K562 (cell line): ENCODE results near the gene RPS27. TPM values are rescaled to one million over a fixed set of nuclear protein-coding genes. Genes with fewer than 3 reads are reported as not detected.

ENCODE experiments used
- FOSL1 ChIP-seq: fragments of 200-800 bp; sonication (Bioruptor generic); conservative IDR thresholded peaks from 2 replicates; pipeline ENCODE4 v1.6.1; 2016; ENCODE audit warnings: missing genetic modification characterization, missing compliant biosample characterization
- GATAD2B ChIP-seq: fragments of 450-650 bp; IDR thresholded peaks from 2 replicates; pipeline ENCODE4 v1.6.1; 2017; ENCODE audit warnings: mild to moderate bottlenecking, borderline replicate concordance
- GTF2F1 ChIP-seq: IDR thresholded peaks from 2 replicates; pipeline ENCODE4 v1.6.1; 2011; ENCODE audit warnings: low read depth, low read length, improper control_type of control experiment
- KDM5B ChIP-seq: fragments of 200-600 bp; sonication (generic); IDR thresholded peaks from 2 replicates; pipeline ENCODE4 v1.6.1; 2012; ENCODE audit warnings: low read depth, mild to moderate bottlenecking, moderate library complexity, low read length, control low read depth, inconsistent platforms; ENCODE audit not compliant: insufficient replicate concordance
- NR2F6 ChIP-seq: fragments of 450-650 bp; formaldehyde crosslinking; IDR thresholded peaks from 2 replicates; pipeline ENCODE4 v1.4.0; 2020; ENCODE audit warnings: mild to moderate bottlenecking
- ZKSCAN8 ChIP-seq: fragments of 200-800 bp; sonication (Bioruptor generic); IDR thresholded peaks from 2 replicates; pipeline ENCODE4 v1.6.1; 2016; ENCODE audit warnings: missing genetic modification characterization, missing compliant biosample characterization
- ZNF12 ChIP-seq: sonication (generic); formaldehyde crosslinking; IDR thresholded peaks from 2 replicates; pipeline ENCODE4 v1.4.0; 2020; ENCODE audit warnings: mild to moderate bottlenecking, missing genetic modification reagents
- ZNF134 ChIP-seq: fragments of 250-450 bp; sonication (Bioruptor Pico); conservative IDR thresholded peaks from 2 replicates; pipeline ENCODE4 v1.4.0; 2020
- ZNF282 ChIP-seq: sonication (generic); formaldehyde crosslinking; IDR thresholded peaks from 2 replicates; pipeline ENCODE4 v1.8.1; 2023; ENCODE audit warnings: missing genetic modification reagents
- ZNF41 ChIP-seq: fragments of 250-450 bp; sonication (Bioruptor Pico); conservative IDR thresholded peaks from 2 replicates; pipeline ENCODE4 v1.4.0; 2020; ENCODE audit warnings: mild to moderate bottlenecking
- polyA plus RNA-seq, 8 experiments: library from polyadenylated mRNA; depleted of rRNA in 4 of 8; stranded (reverse) in 5 of 8; unstranded in 3 of 8; fragments of >200 nt; fragmentation: Nextera tagmentation in 2 of 8; fragmentation: Illumina TruSeq in 1 of 8; extraction: Ambion mirVana in 2 of 8; extraction: Trizol in 1 of 8; gene quantifications; 2 replicates each; pipeline versions ENCODE4 v1.2.1 to v1.2.3, GENCODE V29; 2011 to 2014; ENCODE audit warnings: inconsistent platforms in 1 of 8, missing spikeins in 1 of 8
- total RNA-seq, 7 experiments: library from RNA; depleted of rRNA in 6 of 7; stranded (reverse); fragments of >200 nt in 6 of 7; fragmentation: Illumina TruSeq in 2 of 7; extraction: Trizol in 2 of 7; gene quantifications; 2 replicates each; pipeline versions ENCODE4 v1.2.1 to v1.2.3, GENCODE V29; 2011 to 2021; ENCODE audit warnings: low replicate concordance in 1 of 7
- TF ChIP-seq, protein P1 (sequence below): fragments of 250-450 bp; sonication (Bioruptor Pico); IDR thresholded peaks from 2 replicates; pipeline ENCODE4 v1.5.0; 2020; ENCODE audit warnings: mild to moderate bottlenecking, borderline replicate concordance
- TF ChIP-seq, protein P2 (sequence below): sonication (generic); formaldehyde crosslinking; IDR thresholded peaks from 2 replicates; pipeline ENCODE4 v1.8.1; 2023; ENCODE audit warnings: mild to moderate bottlenecking, missing genetic modification reagents, moderate library complexity
- TF ChIP-seq, protein P3 (sequence below), 2 experiments: fragments of 450-650 bp in 1 of 2; sonication (generic) in 1 of 2; formaldehyde crosslinking; conservative IDR thresholded peaks; 2 replicates each; pipeline versions ENCODE4 v1.4.0 to v1.8.1; 2020 to 2022; ENCODE audit warnings: mild to moderate bottlenecking in 1 of 2, missing genetic modification reagents in 1 of 2
- TF ChIP-seq, protein P4 (sequence below): fragments of 450-650 bp; formaldehyde crosslinking; IDR thresholded peaks from 2 replicates; pipeline ENCODE4 v1.4.0; 2020; ENCODE audit warnings: mild to moderate bottlenecking, moderate library complexity
- TF ChIP-seq, protein P5 (sequence below), 2 experiments: fragments of 250-450 bp in 1 of 2; fragments of 450-650 bp in 1 of 2; sonication (Bioruptor Pico) in 1 of 2; IDR thresholded peaks; 2 replicates each; pipeline versions ENCODE4 v1.6.1 to v1.8.0; 2016 to 2021; ENCODE audit warnings: mild to moderate bottlenecking in 2 of 2, moderate library complexity in 2 of 2, missing compliant biosample characterization in 1 of 2, missing genetic modification characterization in 1 of 2

Gene RPS27
- total and polyA plus RNA-seq, 9 of the 15 experiments (the other 6 are each of a cell fraction or from before 2014, with no cell fraction given) = 2,091 to 9,377 (median 6,706) TPM

DNA sequence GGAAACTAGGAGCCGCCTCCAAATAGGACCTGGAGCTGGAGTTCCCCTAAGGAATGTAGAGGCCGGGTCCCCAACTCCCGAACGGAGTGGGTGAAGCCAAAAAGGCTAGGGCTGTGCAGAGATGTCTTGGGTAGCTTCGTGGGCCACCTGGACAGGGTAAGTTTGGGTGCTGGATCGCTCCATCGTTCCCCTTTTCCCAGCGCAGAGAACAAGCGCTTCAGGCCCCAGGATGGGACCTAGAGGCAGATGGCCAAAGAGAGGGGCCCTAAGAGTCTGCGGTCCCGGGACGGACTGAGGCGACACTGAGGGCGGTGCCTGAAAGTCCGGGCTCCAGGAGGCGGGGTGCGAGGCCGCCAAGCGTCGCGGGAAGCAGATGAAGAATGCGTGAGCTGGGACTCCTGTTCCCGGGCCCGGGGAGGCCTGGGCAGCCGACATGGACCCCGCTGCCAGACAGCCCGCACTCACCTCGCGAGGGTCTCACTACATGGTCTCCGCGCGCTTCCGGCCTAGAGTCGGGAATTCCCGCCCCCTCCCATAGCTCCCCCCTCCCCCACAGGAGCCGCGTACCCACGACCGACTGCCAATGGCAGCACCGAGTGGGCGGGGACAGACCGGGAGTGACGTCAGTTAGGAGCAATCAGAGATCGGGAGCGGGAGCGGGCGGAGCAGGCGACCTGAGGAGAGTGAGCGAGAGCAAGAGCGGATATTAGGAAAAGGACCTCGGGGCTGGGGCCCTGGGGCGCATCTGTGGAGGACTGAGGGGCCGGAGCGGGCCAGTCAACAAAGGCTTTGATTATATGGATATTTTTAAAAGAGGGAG is 27.3 kb upstream of the RPS27 start, which contains the start of gene SLC39A1 (continued):
- TF ChIP-seq NR2F6 (no peak), ZNF282 (CRISPR knock-in tag) (no peak), ZNF12 (CRISPR knock-in tag) (no peak; the same call in 1 of the 2 replicates), GATAD2B (no peak), ZNF134 (CRISPR knock-in tag) (no peak), ZNF41 (0 out of 2 replicates have a peak, but pooled peaks have one; percentile 28), FOSL1 (tag) (peak; percentile 74), GTF2F1 (no peak), ZKSCAN8 (CRISPR knock-in tag) (no peak), KDM5B (peak; percentile 56)
- TF ChIP-seq, protein P1, sequence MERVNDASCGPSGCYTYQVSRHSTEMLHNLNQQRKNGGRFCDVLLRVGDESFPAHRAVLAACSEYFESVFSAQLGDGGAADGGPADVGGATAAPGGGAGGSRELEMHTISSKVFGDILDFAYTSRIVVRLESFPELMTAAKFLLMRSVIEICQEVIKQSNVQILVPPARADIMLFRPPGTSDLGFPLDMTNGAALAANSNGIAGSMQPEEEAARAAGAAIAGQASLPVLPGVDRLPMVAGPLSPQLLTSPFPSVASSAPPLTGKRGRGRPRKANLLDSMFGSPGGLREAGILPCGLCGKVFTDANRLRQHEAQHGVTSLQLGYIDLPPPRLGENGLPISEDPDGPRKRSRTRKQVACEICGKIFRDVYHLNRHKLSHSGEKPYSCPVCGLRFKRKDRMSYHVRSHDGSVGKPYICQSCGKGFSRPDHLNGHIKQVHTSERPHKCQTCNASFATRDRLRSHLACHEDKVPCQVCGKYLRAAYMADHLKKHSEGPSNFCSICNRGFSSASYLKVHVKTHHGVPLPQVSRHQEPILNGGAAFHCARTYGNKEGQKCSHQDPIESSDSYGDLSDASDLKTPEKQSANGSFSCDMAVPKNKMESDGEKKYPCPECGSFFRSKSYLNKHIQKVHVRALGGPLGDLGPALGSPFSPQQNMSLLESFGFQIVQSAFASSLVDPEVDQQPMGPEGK (CRISPR knock-in tag) = no peak
- TF ChIP-seq, protein P2, sequence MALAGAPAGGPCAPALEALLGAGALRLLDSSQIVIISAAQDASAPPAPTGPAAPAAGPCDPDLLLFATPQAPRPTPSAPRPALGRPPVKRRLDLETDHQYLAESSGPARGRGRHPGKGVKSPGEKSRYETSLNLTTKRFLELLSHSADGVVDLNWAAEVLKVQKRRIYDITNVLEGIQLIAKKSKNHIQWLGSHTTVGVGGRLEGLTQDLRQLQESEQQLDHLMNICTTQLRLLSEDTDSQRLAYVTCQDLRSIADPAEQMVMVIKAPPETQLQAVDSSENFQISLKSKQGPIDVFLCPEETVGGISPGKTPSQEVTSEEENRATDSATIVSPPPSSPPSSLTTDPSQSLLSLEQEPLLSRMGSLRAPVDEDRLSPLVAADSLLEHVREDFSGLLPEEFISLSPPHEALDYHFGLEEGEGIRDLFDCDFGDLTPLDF (CRISPR knock-in tag) = peak; percentile 43; the same call in 1 of the 2 replicates
- TF ChIP-seq, protein P3, sequence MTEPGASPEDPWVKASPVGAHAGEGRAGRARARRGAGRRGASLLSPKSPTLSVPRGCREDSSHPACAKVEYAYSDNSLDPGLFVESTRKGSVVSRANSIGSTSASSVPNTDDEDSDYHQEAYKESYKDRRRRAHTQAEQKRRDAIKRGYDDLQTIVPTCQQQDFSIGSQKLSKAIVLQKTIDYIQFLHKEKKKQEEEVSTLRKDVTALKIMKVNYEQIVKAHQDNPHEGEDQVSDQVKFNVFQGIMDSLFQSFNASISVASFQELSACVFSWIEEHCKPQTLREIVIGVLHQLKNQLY (CRISPR knock-in tag; conservative IDR thresholded peaks at IDR 0.05) = no peak
- TF ChIP-seq, protein P4, sequence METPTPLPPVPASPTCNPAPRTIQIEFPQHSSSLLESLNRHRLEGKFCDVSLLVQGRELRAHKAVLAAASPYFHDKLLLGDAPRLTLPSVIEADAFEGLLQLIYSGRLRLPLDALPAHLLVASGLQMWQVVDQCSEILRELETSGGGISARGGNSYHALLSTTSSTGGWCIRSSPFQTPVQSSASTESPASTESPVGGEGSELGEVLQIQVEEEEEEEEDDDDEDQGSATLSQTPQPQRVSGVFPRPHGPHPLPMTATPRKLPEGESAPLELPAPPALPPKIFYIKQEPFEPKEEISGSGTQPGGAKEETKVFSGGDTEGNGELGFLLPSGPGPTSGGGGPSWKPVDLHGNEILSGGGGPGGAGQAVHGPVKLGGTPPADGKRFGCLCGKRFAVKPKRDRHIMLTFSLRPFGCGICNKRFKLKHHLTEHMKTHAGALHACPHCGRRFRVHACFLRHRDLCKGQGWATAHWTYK = no peak
- TF ChIP-seq, protein P5, sequence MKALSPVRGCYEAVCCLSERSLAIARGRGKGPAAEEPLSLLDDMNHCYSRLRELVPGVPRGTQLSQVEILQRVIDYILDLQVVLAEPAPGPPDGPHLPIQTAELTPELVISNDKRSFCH (CRISPR knock-in tag; IDR thresholded peaks at IDR 0.05) = no peak
- TF ChIP-seq, protein P5 (tag; IDR thresholded peaks at IDR 0.05) = no peak
